GM12875 (cell line): Measurements from ENCODE around the gene KIAA1671.
"Not testable (repeated sequence)": the region's sequence is repeated elsewhere in the genome, so short reads cannot be mapped to it uniquely, and the experiment has no call there.

Experiments
- H3K4me3 ChIP-seq: one replicate; pipeline ENCODE4 v1.5.1; 2011; ENCODE audit warnings: low read depth, low read length, control low read depth
- TF ChIP-seq, protein P1 (sequence below): IDR thresholded peaks from 2 replicates; pipeline ENCODE4 v1.5.1; 2011; ENCODE audit warnings: low read depth, mild to moderate bottlenecking, control low read depth, inconsistent platforms, low read length, moderate library complexity, borderline replicate concordance; ENCODE audit not compliant: insufficient read depth

The KIAA1671 gene

DNA sequence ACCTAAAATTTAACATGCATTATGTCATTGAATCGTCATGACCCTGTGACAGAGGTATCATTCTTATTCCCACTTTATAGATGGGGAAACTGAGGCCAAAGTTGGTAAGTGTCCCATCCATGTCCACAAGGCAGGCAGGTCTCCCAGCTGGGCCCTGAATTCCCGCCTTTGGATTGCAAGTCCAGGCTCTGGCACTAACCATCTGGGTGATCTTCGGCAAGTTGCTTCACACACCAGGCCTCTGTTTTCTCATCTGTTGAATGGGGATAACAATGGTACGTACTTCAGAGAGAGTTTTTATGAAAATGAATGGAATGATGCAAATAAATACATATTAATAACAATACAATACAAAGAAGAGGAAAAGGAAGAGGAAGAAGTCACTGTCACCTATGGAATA, 250.6 kb downstream of the KIAA1671 start:
- no peak overlapping the region for H3K4me3 ChIP-seq
- TF ChIP-seq, protein P1, sequence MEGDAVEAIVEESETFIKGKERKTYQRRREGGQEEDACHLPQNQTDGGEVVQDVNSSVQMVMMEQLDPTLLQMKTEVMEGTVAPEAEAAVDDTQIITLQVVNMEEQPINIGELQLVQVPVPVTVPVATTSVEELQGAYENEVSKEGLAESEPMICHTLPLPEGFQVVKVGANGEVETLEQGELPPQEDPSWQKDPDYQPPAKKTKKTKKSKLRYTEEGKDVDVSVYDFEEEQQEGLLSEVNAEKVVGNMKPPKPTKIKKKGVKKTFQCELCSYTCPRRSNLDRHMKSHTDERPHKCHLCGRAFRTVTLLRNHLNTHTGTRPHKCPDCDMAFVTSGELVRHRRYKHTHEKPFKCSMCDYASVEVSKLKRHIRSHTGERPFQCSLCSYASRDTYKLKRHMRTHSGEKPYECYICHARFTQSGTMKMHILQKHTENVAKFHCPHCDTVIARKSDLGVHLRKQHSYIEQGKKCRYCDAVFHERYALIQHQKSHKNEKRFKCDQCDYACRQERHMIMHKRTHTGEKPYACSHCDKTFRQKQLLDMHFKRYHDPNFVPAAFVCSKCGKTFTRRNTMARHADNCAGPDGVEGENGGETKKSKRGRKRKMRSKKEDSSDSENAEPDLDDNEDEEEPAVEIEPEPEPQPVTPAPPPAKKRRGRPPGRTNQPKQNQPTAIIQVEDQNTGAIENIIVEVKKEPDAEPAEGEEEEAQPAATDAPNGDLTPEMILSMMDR: no peak

DNA sequence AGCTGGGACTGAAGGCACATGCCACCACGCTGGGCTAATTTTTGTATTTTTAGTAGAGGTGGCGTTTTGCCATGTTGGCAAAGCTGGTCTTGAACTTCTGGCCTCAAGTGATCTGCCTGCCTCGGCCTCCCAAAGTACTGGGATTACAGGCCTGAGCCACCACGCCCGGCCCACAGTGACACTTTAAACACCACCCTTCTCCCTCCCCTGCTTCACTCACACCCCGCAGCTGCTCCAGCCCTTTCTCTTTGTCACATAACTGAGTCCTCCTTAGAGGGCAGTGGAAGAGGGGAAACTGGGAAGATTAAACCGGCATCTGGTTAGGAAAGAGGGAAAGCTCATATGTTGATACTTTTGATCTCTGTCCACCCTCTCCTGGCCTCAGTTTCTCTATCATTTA, 252.0 kb downstream of the KIAA1671 start:
- not testable (repeated sequence) for H3K4me3 ChIP-seq

DNA sequence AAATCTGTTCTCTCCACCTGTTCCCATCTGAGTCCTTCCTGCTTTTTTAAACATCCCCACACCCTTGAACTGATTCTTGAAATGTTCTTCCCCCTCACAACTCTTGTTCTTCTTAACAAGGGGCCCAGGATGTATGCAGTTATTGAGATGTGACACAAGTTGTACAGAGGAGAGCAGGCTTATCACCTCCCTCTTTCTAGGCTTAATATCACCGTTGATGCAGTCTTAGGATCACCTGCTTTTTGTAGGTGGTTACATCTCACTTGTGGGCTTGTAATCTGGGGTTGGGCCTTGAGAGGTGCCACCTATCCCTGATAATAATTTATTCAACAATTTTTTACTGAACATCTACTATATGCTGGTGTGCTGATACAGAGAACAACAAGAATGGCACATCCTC, 253.3 kb downstream of the KIAA1671 start:
- no peak overlapping the region for H3K4me3 ChIP-seq
- TF ChIP-seq, protein P1: no peak

DNA sequence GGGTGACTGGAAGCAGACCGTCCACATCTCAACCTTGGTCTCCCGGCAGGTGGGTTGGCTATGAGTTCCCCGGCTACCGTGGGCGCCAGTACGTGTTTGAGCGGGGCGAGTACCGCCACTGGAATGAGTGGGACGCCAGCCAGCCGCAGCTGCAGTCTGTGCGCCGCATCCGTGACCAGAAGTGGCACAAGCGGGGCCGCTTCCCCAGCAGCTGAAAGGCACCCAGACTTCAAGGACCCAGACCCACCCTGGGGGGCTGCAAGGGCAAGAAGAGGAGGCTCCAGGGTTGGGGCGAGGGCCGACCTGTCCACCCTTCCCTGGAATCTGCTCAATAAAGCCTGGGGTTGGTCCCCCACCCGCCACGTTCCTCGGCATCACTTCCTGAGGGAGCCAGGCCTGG, 254.5 kb downstream of the KIAA1671 start:
- H3K4me3 ChIP-seq: no peak overlapping the region
- TF ChIP-seq, protein P1: no peak

DNA sequence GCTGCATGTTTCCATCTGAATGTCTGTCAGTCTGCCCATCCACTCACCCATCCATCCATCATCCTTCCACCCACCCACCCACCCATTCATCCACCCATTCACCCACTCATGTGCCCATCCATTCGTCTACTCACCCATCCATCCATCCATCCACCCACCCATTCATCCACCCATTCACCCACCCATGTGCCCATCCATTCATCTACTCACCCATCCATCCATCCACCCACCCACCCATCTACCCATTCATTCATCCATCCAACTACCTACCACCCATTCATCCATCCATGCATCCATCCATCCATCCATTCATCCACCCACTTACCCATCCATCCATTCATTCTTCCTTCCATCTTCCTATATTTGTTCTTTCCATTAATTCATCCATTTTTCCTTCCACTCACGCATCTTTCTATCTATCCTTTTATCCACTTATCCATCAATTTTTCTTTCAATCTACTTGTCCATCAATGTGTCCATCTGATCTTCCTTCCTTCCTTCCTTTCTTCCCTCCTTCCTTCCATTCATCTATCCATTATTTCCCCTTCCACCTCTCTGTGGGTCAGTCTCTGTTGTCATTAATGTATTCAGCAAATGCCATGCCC, 255.1 kb downstream of the KIAA1671 start:
- H3K4me3 ChIP-seq: no peak overlapping the region
- TF ChIP-seq, protein P1: no peak

DNA sequence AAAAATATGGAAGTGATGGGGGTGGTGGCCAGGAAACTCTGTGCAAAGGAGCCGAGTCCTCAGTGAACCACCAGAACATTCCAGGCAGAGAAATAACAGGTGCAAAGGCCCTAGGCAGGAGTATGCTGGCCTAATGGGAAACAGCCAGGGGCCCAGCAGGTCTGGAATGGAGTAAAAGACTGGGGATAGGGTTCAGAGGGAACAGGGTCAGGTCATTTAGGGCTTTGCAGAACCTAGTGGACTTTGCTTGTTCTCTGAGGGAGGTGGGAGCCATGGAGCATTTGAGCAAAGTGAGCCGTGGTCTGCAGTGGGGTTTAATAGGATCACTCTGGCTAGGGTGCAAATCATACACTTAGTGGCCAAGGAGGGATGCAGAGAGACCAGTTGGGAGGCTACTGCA, 255.8 kb downstream of the KIAA1671 start:
- TF ChIP-seq, protein P1: no peak
- H3K4me3 ChIP-seq: no peak overlapping the region

DNA sequence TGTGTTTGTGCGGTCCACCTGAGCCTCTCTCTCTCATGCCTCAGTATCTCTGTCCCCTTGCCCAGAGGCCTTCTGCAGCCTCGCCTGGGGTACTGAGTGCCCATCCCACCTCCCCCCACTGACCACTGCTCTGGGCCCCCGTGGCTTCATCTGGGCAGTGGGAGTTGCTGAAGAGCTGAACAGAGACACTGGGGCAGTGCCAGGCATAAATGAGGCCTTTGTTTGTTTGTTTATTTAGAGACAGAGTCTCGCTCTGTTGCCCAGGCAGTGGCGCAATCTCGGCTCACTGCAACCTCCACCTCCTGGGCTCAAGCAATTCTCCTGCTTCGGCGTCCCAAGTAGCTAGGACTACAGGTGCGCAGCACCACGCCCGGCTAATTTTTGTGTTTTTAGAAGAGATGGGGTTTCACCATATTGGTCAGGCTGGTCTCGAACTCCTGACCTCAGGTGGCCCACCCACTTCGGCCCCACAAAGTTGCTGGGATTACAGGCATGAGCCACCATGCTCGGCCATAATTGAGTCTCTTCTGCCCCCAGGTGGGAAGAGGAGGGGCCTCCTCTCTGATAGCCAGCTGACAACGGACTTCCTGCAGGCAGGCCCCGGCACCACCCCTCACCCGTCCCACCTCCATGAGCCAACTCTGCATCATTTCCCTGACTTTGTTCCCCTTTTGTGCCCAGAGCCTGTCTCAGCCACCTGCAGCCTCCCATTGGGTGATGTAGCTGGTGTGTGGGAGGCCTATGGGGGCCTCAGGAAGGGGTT, 256.4 kb downstream of the KIAA1671 start:
- TF ChIP-seq, protein P1: no peak

More for the DNA sequence above, 256.4 kb downstream of the KIAA1671 start:
- H3K4me3 ChIP-seq: no peak overlapping the region
